ENCODE data around the gene AACS. TPM values are rescaled to one million over a fixed set of nuclear protein-coding genes. Genes with fewer than 3 reads are reported as not detected.
A peak's percentile ranks its signal among the peaks of the same experiment; 100 is the strongest.
"Not testable (repeated sequence)": the region's sequence is repeated elsewhere in the genome, so short reads cannot be mapped to it uniquely, and the experiment has no call there.

The AACS gene
- total and polyA plus RNA-seq, 4 donors, result 19.8 to 37.0 (median 24.5) TPM

- Histone ChIP-seq H3K36me3 (ENCODE audit: control insufficient read depth, insufficient read depth, low read length) (peaks cover 10% of the 10 kb centered on the region), H3K4me3 (ENCODE audit: low read depth, low read length) (no peak overlapping the region), H3K9me3 (ENCODE audit: control insufficient read depth, insufficient read depth, low read length) (no peaks in the 10 kb centered on the region), H3K27me3 (ENCODE audit: control insufficient read depth, insufficient read depth, low read length) (no peaks in the 10 kb centered on the region), H3K27ac (ENCODE audit: low read depth, low read length) (peak overlapping the region; percentile 3), H3K4me1 (ENCODE audit: control insufficient read depth, insufficient read depth, low read length) (peaks cover 5% of the 10 kb centered on the region)
- DNase-seq (ENCODE audit: low read depth in 4 of 6, low spot score in 6 of 6), result peak in 1 of 6 donors; percentile 55
- WGBS (ENCODE audit: insufficient coverage), result 74% methylated on average over 3 of the region's 9 CpGs
Measured at GRCh38 chr12:125025606-125026235, 39.5 kb upstream of the AACS start.

DNA sequence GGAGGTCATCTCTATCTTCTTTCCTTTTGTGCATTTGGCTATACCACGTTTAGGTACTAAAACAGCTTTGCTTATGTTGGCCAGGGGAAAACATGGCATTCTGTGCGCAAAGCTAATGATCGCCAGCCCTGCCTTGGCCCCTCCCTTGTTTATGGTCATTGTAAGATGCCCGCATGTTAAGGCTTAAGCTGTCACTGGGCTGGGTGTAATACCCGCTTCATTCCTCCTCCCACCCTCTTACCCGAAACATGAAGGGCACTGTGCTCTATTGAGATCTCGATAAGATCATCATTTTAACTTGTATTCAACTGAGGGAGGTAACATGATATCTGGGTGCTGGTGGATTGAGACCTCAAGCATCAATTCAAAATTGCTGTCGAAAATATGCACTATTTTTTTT is 37.1 kb upstream of the AACS start:
- DNase-seq (ENCODE audit: low read depth in 4 of 6, low spot score in 6 of 6), result no peak
- Histone ChIP-seq H3K4me3 (ENCODE audit: low read depth, low read length) (no peak overlapping the region), H3K4me1 (ENCODE audit: control insufficient read depth, insufficient read depth, low read length) (peaks cover 5% of the 10 kb centered on the region), H3K36me3 (ENCODE audit: control insufficient read depth, insufficient read depth, low read length) (peaks cover 10% of the 10 kb centered on the region), H3K9me3 (ENCODE audit: control insufficient read depth, insufficient read depth, low read length) (no peaks in the 10 kb centered on the region), H3K27ac (ENCODE audit: low read depth, low read length) (no peak overlapping the region), H3K27me3 (ENCODE audit: control insufficient read depth, insufficient read depth, low read length) (no peaks in the 10 kb centered on the region)
- WGBS (ENCODE audit: insufficient coverage), result 95% methylated on average over 5 of the region's 8 CpGs

GRCh38 chr12:125029761-125030358 is 35.4 kb upstream of the AACS start:
- Histone ChIP-seq H3K27me3 (ENCODE audit: control insufficient read depth, insufficient read depth, low read length) (no peaks in the 10 kb centered on the region), H3K9me3 (ENCODE audit: control insufficient read depth, insufficient read depth, low read length) (peaks cover 1% of the 10 kb centered on the region), H3K4me3 (ENCODE audit: low read depth, low read length) (no peak overlapping the region), H3K4me1 (ENCODE audit: control insufficient read depth, insufficient read depth, low read length) (peaks cover 4% of the 10 kb centered on the region), H3K27ac (ENCODE audit: low read depth, low read length) (no peak overlapping the region), H3K36me3 (ENCODE audit: control insufficient read depth, insufficient read depth, low read length) (peaks cover 6% of the 10 kb centered on the region)
- 68% methylated on average over 7 of the region's 7 CpGs for WGBS (ENCODE audit: insufficient coverage)
- peak in 1 of 6 donors; percentile 75 for DNase-seq (ENCODE audit: low read depth in 4 of 6, low spot score in 6 of 6)

DNA sequence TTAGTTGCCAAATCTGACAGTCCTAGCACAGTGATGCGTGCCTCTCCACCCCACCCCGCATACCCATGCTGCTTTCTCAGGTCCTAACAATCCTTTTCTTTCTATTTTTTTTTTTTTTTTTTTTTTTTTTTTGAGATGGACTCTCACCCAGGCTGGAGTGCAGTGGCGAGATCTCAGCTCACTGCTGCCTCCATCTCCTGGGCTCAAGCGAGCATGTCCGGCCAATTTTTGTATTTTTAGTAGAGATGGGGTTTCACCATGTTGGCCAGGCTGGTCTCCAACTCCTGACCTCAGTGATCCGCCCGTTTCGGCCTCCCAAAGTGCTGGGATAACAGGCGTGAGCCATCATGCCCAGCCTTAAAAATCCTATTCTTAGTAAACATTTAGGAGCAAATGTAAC is 33.8 kb upstream of the AACS start:
- DNase-seq (ENCODE audit: low read depth in 4 of 6, low spot score in 6 of 6); H3K27me3 ChIP-seq (ENCODE audit: control insufficient read depth, insufficient read depth, low read length); H3K4me3 ChIP-seq (ENCODE audit: low read depth, low read length): not testable (repeated sequence)

DNA sequence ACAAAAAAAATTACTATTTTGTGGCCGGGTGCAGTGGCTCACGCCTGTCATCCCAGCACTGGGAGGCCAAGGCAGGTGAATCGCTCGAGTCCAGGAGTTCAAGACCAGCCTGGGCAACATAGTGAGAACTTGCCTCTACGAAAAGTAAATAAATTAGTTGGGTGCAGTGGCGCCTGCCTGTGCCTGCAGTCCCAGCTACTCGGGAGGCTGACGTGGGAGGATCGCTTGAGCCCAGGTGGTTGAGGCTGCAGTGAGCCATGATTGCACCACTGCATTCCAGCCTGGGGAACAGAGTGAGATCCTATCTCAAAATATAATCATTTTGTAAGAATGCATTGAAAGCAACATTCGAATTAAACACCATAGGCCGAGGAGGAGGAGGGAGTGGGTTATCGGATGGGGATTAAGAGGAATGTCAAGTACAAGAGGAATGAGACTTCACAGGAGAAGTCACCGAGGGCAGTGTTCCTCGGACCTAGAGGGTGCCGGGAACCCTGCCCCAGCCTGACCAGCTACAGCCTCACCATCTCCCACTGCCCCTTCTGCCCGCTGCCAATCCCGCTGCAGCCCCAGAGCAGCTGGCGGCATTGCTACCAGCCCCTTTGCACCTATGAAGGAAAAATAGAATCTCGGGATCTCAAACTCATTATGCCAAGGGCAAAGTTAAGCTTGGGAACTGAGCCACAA is 32.6 kb upstream of the AACS start:
- Histone ChIP-seq H3K4me3 (ENCODE audit: low read depth, low read length) (no peak overlapping the region), H3K27me3 (ENCODE audit: control insufficient read depth, insufficient read depth, low read length) (no peaks in the 10 kb centered on the region), H3K9me3 (ENCODE audit: control insufficient read depth, insufficient read depth, low read length) (peaks cover 2% of the 10 kb centered on the region), H3K36me3 (ENCODE audit: control insufficient read depth, insufficient read depth, low read length) (no peaks in the 10 kb centered on the region), H3K4me1 (ENCODE audit: control insufficient read depth, insufficient read depth, low read length) (no peaks in the 10 kb centered on the region), H3K27ac (ENCODE audit: low read depth, low read length) (no peak overlapping the region)
- DNase-seq (ENCODE audit: low read depth in 4 of 6, low spot score in 6 of 6), result no peak
- WGBS (ENCODE audit: insufficient coverage), result 95% methylated on average over 12 of the region's 19 CpGs

More for the DNA sequence above, 33.8 kb upstream of the AACS start:
- H3K4me1 ChIP-seq (ENCODE audit: control insufficient read depth, insufficient read depth, low read length); H3K9me3 ChIP-seq (ENCODE audit: control insufficient read depth, insufficient read depth, low read length); H3K36me3 ChIP-seq (ENCODE audit: control insufficient read depth, insufficient read depth, low read length); H3K27ac ChIP-seq (ENCODE audit: low read depth, low read length): not testable (repeated sequence)
- WGBS (ENCODE audit: insufficient coverage), result 79% methylated on average over 3 of the region's 9 CpGs

GRCh38 chr12:125033288-125033687 is 31.9 kb upstream of the AACS start:
- H3K27me3 ChIP-seq (ENCODE audit: control insufficient read depth, insufficient read depth, low read length), result no peaks in the 10 kb centered on the region
- H3K4me1 ChIP-seq (ENCODE audit: control insufficient read depth, insufficient read depth, low read length), result no peaks in the 10 kb centered on the region
- H3K27ac ChIP-seq (ENCODE audit: low read depth, low read length), result no peak overlapping the region
- H3K9me3 ChIP-seq (ENCODE audit: control insufficient read depth, insufficient read depth, low read length), result peaks cover 2% of the 10 kb centered on the region
- WGBS (ENCODE audit: insufficient coverage), result 85% methylated on average over 5 of the region's 9 CpGs
- no peak for DNase-seq (ENCODE audit: low read depth in 4 of 6, low spot score in 6 of 6)
- no peaks in the 10 kb centered on the region for H3K36me3 ChIP-seq (ENCODE audit: control insufficient read depth, insufficient read depth, low read length)
- H3K4me3 ChIP-seq (ENCODE audit: low read depth, low read length), result no peak overlapping the region

- Histone ChIP-seq H3K27me3 (ENCODE audit: control insufficient read depth, insufficient read depth, low read length) (no peaks in the 10 kb centered on the region), H3K4me3 (ENCODE audit: low read depth, low read length) (no peak overlapping the region), H3K36me3 (ENCODE audit: control insufficient read depth, insufficient read depth, low read length) (no peaks in the 10 kb centered on the region), H3K27ac (ENCODE audit: low read depth, low read length) (no peak overlapping the region), H3K4me1 (ENCODE audit: control insufficient read depth, insufficient read depth, low read length) (no peaks in the 10 kb centered on the region), H3K9me3 (ENCODE audit: control insufficient read depth, insufficient read depth, low read length) (peaks cover 2% of the 10 kb centered on the region)
- WGBS (ENCODE audit: insufficient coverage), result no CpG with 5 or more reads among the region's 6 CpGs
- DNase-seq (ENCODE audit: low read depth in 4 of 6, low spot score in 6 of 6), result no peak
Measured at GRCh38 chr12:125038976-125039625, 26.1 kb upstream of the AACS start.

GRCh38 chr12:125049093-125049458 is 16.2 kb upstream of the AACS start:
- Histone ChIP-seq H3K36me3 (ENCODE audit: control insufficient read depth, insufficient read depth, low read length) (no peaks in the 10 kb centered on the region), H3K9me3 (ENCODE audit: control insufficient read depth, insufficient read depth, low read length) (no peaks in the 10 kb centered on the region), H3K4me3 (ENCODE audit: low read depth, low read length) (peak overlapping the region; percentile 63), H3K27ac (ENCODE audit: low read depth, low read length) (no peak overlapping the region), H3K27me3 (ENCODE audit: control insufficient read depth, insufficient read depth, low read length) (no peaks in the 10 kb centered on the region), H3K4me1 (ENCODE audit: control insufficient read depth, insufficient read depth, low read length) (peaks cover 16% of the 10 kb centered on the region)
- 50% methylated on average over 15 of the region's 15 CpGs for WGBS (ENCODE audit: insufficient coverage)
- no peak for DNase-seq (ENCODE audit: low read depth in 4 of 6, low spot score in 6 of 6)

DNA sequence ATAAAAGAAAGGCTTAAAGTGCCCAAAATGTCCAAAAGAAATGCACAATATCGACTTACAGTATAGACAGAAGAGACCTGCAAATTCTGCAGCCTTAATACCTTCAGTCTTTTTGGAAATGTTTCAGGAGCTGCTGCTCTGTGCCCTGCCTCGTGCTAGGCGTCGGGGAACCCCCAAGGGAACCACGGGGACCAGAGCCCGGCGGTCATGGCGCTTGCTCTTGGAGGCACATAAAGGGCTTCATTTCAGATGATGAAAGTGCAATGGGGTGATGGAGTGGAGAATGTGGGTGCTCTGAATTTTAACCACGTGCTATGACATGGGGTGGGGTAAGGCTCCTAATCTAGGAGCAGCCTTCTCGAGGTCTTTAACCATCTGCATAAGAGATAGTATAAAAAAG is 14.8 kb upstream of the AACS start:
- Histone ChIP-seq H3K9me3 (ENCODE audit: control insufficient read depth, insufficient read depth, low read length) (no peaks in the 10 kb centered on the region), H3K4me1 (ENCODE audit: control insufficient read depth, insufficient read depth, low read length) (peaks cover 16% of the 10 kb centered on the region), H3K27ac (ENCODE audit: low read depth, low read length) (no peak overlapping the region), H3K27me3 (ENCODE audit: control insufficient read depth, insufficient read depth, low read length) (no peaks in the 10 kb centered on the region), H3K36me3 (ENCODE audit: control insufficient read depth, insufficient read depth, low read length) (no peaks in the 10 kb centered on the region), H3K4me3 (ENCODE audit: low read depth, low read length) (no peak overlapping the region)
- WGBS (ENCODE audit: insufficient coverage), result 94% methylated on average over 7 of the region's 10 CpGs
- no peak for DNase-seq (ENCODE audit: low read depth in 4 of 6, low spot score in 6 of 6)

Measured in spinal cord (tissue), 10 donors.